Neural cell (in vitro differentiated cells): Measurements from ENCODE around the gene IQGAP2. TPM values are rescaled to one million over a fixed set of nuclear protein-coding genes. Genes with fewer than 3 reads are reported as not detected.

Experiments used
- H2AFZ ChIP-seq: fragments of 200-600, 300-800 bp; sonication (generic), shearing (Covaris generic); 2 replicates; pipeline ENCODE4 v1.6.0; 2014; ENCODE audit warnings: low read depth, mild to moderate bottlenecking, antibody characterized with exemption, low read length, moderate library complexity
- H3F3A ChIP-seq: fragments of 200-600 bp; shearing (Covaris generic); 2 replicates; pipeline ENCODE4 v1.6.1; 2016; ENCODE audit warnings: mild to moderate bottlenecking, moderate library complexity, mixed read lengths, antibody characterized with exemption, low read length; ENCODE audit not compliant: insufficient read depth, poor library complexity, severe bottlenecking
- H3K27ac ChIP-seq: fragments of 200-600, 300-800 bp; sonication (generic), shearing (Covaris generic); 2 replicates; pipeline ENCODE4 v1.5.1; 2014; ENCODE audit warnings: mild to moderate bottlenecking, low read length, moderate library complexity
- H3K27me3 ChIP-seq: fragments of 300-800, 200-600 bp; sonication (generic), shearing (Covaris generic); 2 replicates; pipeline ENCODE4 v1.6.0; 2014; ENCODE audit warnings: mild to moderate bottlenecking, low read depth, low read length, moderate library complexity; ENCODE audit not compliant: insufficient read depth
- H3K36me3 ChIP-seq: fragments of 300-800, 200-600 bp; sonication (generic), shearing (Covaris generic); 2 replicates; pipeline ENCODE4 v1.5.1; 2014; ENCODE audit warnings: mild to moderate bottlenecking, antibody characterized with exemption, low read length, moderate library complexity; ENCODE audit not compliant: insufficient read depth
- H3K4me2 ChIP-seq: fragments of 300-800, 200-600 bp; sonication (generic), shearing (Covaris generic); 2 replicates; pipeline ENCODE4 v1.6.0; 2014; ENCODE audit warnings: mild to moderate bottlenecking, low read length
- H3K4me3 ChIP-seq: fragments of 300-800, 200-600 bp; sonication (generic), shearing (Covaris generic); 2 replicates; pipeline ENCODE4 v1.5.1; 2014; ENCODE audit warnings: mild to moderate bottlenecking, low read length, moderate library complexity
- H3K79me2 ChIP-seq: fragments of 200-600 bp; shearing (Covaris generic); replicated peaks from 2 replicates; pipeline ENCODE4 v1.6.0; 2014; ENCODE audit warnings: mild to moderate bottlenecking, low read length, moderate library complexity; ENCODE audit not compliant: insufficient read depth
- H3K9ac ChIP-seq: fragments of 300-800, 200-600 bp; sonication (generic), shearing (Covaris generic); 2 replicates; pipeline ENCODE4 v1.6.1; 2016; ENCODE audit warnings: mild to moderate bottlenecking, low read length, mixed read lengths
- H3K9me2 ChIP-seq: fragments of 200-600 bp; shearing (Covaris generic); 2 replicates; pipeline ENCODE4 v1.6.1; 2016; ENCODE audit warnings: mild to moderate bottlenecking, low read length, mixed read lengths; ENCODE audit not compliant: insufficient read depth
- H3K9me3 ChIP-seq: fragments of 200-600, 300-800 bp; sonication (generic), shearing (Covaris generic); 2 replicates; pipeline ENCODE4 v1.6.1; 2016; ENCODE audit warnings: mild to moderate bottlenecking, mixed run types, low read length, moderate library complexity, mixed read lengths
- H4K20me1 ChIP-seq: fragments of 200-600 bp; shearing (Covaris generic); 2 replicates; pipeline ENCODE4 v1.6.1; 2016; ENCODE audit warnings: mild to moderate bottlenecking, mixed run types; ENCODE audit not compliant: insufficient read depth
- CTCF ChIP-seq: fragments of 450-650 bp; IDR thresholded peaks from 2 replicates; pipeline ENCODE4 v1.5.1; 2014; ENCODE audit warnings: antibody characterized with exemption, mild to moderate bottlenecking, moderate library complexity; ENCODE audit not compliant: poor library complexity, severe bottlenecking
- EP300 ChIP-seq: fragments of 450-650 bp; conservative IDR thresholded peaks from 2 replicates; pipeline ENCODE4 v1.6.1; 2014; ENCODE audit warnings: antibody characterized with exemption, mild to moderate bottlenecking, moderate library complexity; ENCODE audit not compliant: poor library complexity, severe bottlenecking
- EZH2 ChIP-seq: fragments of 200-600, 300-800 bp; shearing (Covaris generic), sonication (generic); IDR thresholded peaks from 2 replicates; pipeline ENCODE4 v1.6.1; 2014; ENCODE audit warnings: antibody characterized with exemption, low read length, borderline replicate concordance, mild to moderate bottlenecking; ENCODE audit not compliant: insufficient read depth, poor library complexity, severe bottlenecking
- MXI1 ChIP-seq: fragments of 450-650 bp; conservative IDR thresholded peaks from 2 replicates; pipeline ENCODE4 v1.6.1; 2014; ENCODE audit warnings: antibody characterized with exemption, mild to moderate bottlenecking; ENCODE audit not compliant: poor library complexity, severe bottlenecking
- POLR2AphosphoS5 ChIP-seq: IDR thresholded peaks from 2 replicates; pipeline ENCODE4 v1.6.1; 2012
- RAD21 ChIP-seq: fragments of 450-650 bp; conservative IDR thresholded peaks from 2 replicates; pipeline ENCODE4 v1.6.1; 2014; ENCODE audit warnings: antibody characterized with exemption, mild to moderate bottlenecking, moderate library complexity
- SMC3 ChIP-seq: fragments of 450-650 bp; conservative IDR thresholded peaks from 2 replicates; pipeline ENCODE4 v1.6.1; 2014; ENCODE audit warnings: antibody characterized with exemption, mild to moderate bottlenecking, moderate library complexity; ENCODE audit not compliant: poor library complexity
- TAF1 ChIP-seq: IDR thresholded peaks from 2 replicates; pipeline ENCODE4 v1.6.1; 2012; ENCODE audit warnings: low read depth
- polyA plus RNA-seq: library from polyadenylated mRNA; depleted of rRNA; stranded (reverse); fragments of >200 nt; gene quantifications from 2 replicates; pipeline ENCODE4 v1.2.3, GENCODE V29; 2014
- TF ChIP-seq, protein P1 (sequence below): IDR thresholded peaks from 2 replicates; pipeline ENCODE4 v1.6.1; 2012; ENCODE audit warnings: borderline replicate concordance

IQGAP2 gene
- polyA plus RNA-seq, 1 donor from 2014 or later, result 5.2 TPM

DNA sequence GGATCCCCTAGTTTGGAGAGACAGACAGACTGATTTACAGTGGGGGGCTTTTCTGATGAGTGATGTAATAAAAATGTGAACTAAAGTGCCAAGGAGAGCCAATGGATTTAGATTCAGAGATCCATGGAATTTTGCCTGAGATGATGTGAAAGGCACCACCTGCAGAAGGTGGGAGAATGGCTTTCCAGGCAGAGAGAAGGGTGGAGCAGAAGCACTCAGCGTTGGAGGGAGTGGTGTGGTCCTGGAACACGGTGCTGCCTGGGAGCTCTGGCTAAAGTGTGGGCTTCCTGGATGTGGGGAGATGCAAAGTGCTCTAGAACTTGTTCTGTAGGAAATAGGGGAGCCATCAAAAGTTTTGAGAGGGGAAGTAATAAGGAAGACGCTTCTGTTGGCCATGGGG is 57.0 kb downstream of the IQGAP2 start:
- H3K9me3 ChIP-seq, result no peaks in the 10 kb centered on the region
- H3K9me2 ChIP-seq, result no peaks in the 10 kb centered on the region
- H3K36me3 ChIP-seq, result no peaks in the 10 kb centered on the region
- no peak overlapping the region for H2AFZ ChIP-seq
- H3K27ac ChIP-seq, result no peak overlapping the region
- H3K4me2 ChIP-seq, result no peak overlapping the region
- TF ChIP-seq SMC3 (no peak), EP300 (no peak), CTCF (no peak), MXI1 (no peak)
- no peak overlapping the region for H3K9ac ChIP-seq
- no peaks in the 10 kb centered on the region for H3K27me3 ChIP-seq
- H3K4me3 ChIP-seq, result no peak overlapping the region
- H4K20me1 ChIP-seq, result no peaks in the 10 kb centered on the region
- H3F3A ChIP-seq, result no peaks in the 10 kb centered on the region
- no peaks in the 10 kb centered on the region for H3K79me2 ChIP-seq

GRCh38 chr5:76462097-76462667 is 59.1 kb downstream of the IQGAP2 start:
- Histone ChIP-seq H3K9me2 (no peaks in the 10 kb centered on the region), H3K9ac (no peak overlapping the region), H3K27ac (no peak overlapping the region), H3K36me3 (no peaks in the 10 kb centered on the region), H2AFZ (no peak overlapping the region), H3K9me3 (no peaks in the 10 kb centered on the region), H3K4me2 (no peak overlapping the region), H3F3A (no peaks in the 10 kb centered on the region), H4K20me1 (no peaks in the 10 kb centered on the region), H3K27me3 (no peaks in the 10 kb centered on the region), H3K4me3 (no peak overlapping the region), H3K79me2 (no peaks in the 10 kb centered on the region)
- TF ChIP-seq CTCF, result no peak
- TF ChIP-seq POLR2AphosphoS5, result no peak
- no peak for TF ChIP-seq RAD21
- TF ChIP-seq SMC3, result no peak
- no peak for TF ChIP-seq TAF1
- no peak for TF ChIP-seq EZH2
- no peak for TF ChIP-seq EP300
- no peak for TF ChIP-seq MXI1
- TF ChIP-seq, protein P1, sequence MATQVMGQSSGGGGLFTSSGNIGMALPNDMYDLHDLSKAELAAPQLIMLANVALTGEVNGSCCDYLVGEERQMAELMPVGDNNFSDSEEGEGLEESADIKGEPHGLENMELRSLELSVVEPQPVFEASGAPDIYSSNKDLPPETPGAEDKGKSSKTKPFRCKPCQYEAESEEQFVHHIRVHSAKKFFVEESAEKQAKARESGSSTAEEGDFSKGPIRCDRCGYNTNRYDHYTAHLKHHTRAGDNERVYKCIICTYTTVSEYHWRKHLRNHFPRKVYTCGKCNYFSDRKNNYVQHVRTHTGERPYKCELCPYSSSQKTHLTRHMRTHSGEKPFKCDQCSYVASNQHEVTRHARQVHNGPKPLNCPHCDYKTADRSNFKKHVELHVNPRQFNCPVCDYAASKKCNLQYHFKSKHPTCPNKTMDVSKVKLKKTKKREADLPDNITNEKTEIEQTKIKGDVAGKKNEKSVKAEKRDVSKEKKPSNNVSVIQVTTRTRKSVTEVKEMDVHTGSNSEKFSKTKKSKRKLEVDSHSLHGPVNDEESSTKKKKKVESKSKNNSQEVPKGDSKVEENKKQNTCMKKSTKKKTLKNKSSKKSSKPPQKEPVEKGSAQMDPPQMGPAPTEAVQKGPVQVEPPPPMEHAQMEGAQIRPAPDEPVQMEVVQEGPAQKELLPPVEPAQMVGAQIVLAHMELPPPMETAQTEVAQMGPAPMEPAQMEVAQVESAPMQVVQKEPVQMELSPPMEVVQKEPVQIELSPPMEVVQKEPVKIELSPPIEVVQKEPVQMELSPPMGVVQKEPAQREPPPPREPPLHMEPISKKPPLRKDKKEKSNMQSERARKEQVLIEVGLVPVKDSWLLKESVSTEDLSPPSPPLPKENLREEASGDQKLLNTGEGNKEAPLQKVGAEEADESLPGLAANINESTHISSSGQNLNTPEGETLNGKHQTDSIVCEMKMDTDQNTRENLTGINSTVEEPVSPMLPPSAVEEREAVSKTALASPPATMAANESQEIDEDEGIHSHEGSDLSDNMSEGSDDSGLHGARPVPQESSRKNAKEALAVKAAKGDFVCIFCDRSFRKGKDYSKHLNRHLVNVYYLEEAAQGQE, result no peak
